Naive thymus-derived CD4-positive, alpha-beta T cell (primary cell): Measurements from ENCODE around the gene SYNGR4. TPM values are rescaled to one million over a fixed set of nuclear protein-coding genes. Genes with fewer than 3 reads are reported as not detected.

ENCODE experiments used
- ATAC-seq: fragments of 150-1000 bp; cut with Tn5 transposase; 2 replicates; pipeline ENCODE4 v1.10.0; 2021; ENCODE audit warnings: mild to moderate bottlenecking, moderate library complexity
- CTCF ChIA-PET: fragments of 350-600 bp; sonication (Branson Sonifier 250); formaldehyde crosslinking; loops from one replicate; lab custom pipeline; 2021; ENCODE audit warnings: antibody characterized with exemption; lab: Charles Lee
- POLR2A ChIA-PET: fragments of 350-600 bp; sonication (Branson Sonifier 250); formaldehyde crosslinking; loops from one replicate; lab custom pipeline; 2021; ENCODE audit warnings: antibody characterized with exemption, inconsistent platforms; lab: Charles Lee
- DNase-seq, 9 donors: peaks; one replicate each; pipeline versions ENCODE4 v3.0.0 to v3.0.0-alpha.2; 2020 to 2022; ENCODE audit warnings: mixed read lengths in 1 of 9
- H3K27ac ChIP-seq: one replicate; pipeline ENCODE4 v1.7.0; 2013; ENCODE audit warnings: mild to moderate bottlenecking, low read depth, low read length, moderate library complexity
- H3K27me3 ChIP-seq, 2 donors: one replicate each; pipeline ENCODE4 v1.7.0; 2013; ENCODE audit warnings: low read length in 2 of 2, mild to moderate bottlenecking in 2 of 2, moderate library complexity in 2 of 2; ENCODE audit not compliant: control insufficient read depth in 2 of 2, insufficient read depth in 2 of 2
- H3K36me3 ChIP-seq, 3 experiments: 1 replicate in 2 of 3; 2 replicates in 1 of 3; pipeline ENCODE4 v1.7.0; 2013; ENCODE audit warnings: low read length in 3 of 3, mild to moderate bottlenecking in 3 of 3, moderate library complexity in 1 of 3; ENCODE audit not compliant: insufficient read depth in 3 of 3, control insufficient read depth in 2 of 3
- H3K4me1 ChIP-seq, 2 donors: one replicate each; pipeline ENCODE4 v1.7.0; 2013; ENCODE audit warnings: low read length in 2 of 2, mild to moderate bottlenecking in 2 of 2, moderate library complexity in 1 of 2; ENCODE audit not compliant: control insufficient read depth in 2 of 2, insufficient read depth in 2 of 2
- H3K4me3 ChIP-seq: 2 replicates; pipeline ENCODE4 v1.7.0; 2013; ENCODE audit warnings: mild to moderate bottlenecking, low read length
- H3K9me3 ChIP-seq, 3 experiments: 1 replicate in 2 of 3; 2 replicates in 1 of 3; pipeline ENCODE4 v1.7.0; 2013; ENCODE audit warnings: low read length in 3 of 3; ENCODE audit not compliant: control insufficient read depth in 2 of 3
- H3K27ac Mint-ChIP-seq, 9 donors: one replicate each; pipeline ENCODE4 v1.8.0; 2020 to 2022; ENCODE audit warnings: mixed read lengths in 9 of 9, mild to moderate bottlenecking in 8 of 9, moderate library complexity in 5 of 9, inconsistent platforms in 2 of 9
- H3K27me3 Mint-ChIP-seq, 5 donors: one replicate each; pipeline ENCODE4 v1.8.0; 2021 to 2022; ENCODE audit warnings: mixed read lengths in 5 of 5, mild to moderate bottlenecking in 1 of 5
- H3K36me3 Mint-ChIP-seq, 5 donors: one replicate each; pipeline ENCODE4 v1.8.0; 2020 to 2022; ENCODE audit warnings: mixed read lengths in 5 of 5, mild to moderate bottlenecking in 3 of 5, inconsistent platforms in 1 of 5
- H3K4me1 Mint-ChIP-seq, 7 donors: one replicate each; pipeline ENCODE4 v1.8.0; 2020 to 2022; ENCODE audit warnings: mixed read lengths in 7 of 7, mild to moderate bottlenecking in 3 of 7, inconsistent platforms in 1 of 7
- H3K4me3 Mint-ChIP-seq, 10 donors: one replicate each; pipeline ENCODE4 v1.8.0; 2020 to 2022; ENCODE audit warnings: mild to moderate bottlenecking in 10 of 10, mixed read lengths in 10 of 10, moderate library complexity in 6 of 10, inconsistent platforms in 2 of 10
- H3K9me3 Mint-ChIP-seq, 11 donors: one replicate each; pipeline ENCODE4 v1.8.0; 2020 to 2022; ENCODE audit warnings: mixed read lengths in 11 of 11, mild to moderate bottlenecking in 4 of 11, inconsistent platforms in 1 of 11, moderate library complexity in 1 of 11
- intact Hi-C, 2 donors: fragments of 100-400 bp; cut with micrococcal nuclease; formaldehyde crosslinking; loops; one replicate each; pipeline ENCODE4 v1.15.1; 2023
- polyA plus RNA-seq, 2 donors: library from polyadenylated mRNA; unstranded; fragments of 300-500 nt; fragmentation: Illumina TruSeq; gene quantifications; one replicate each; pipeline ENCODE4 v1.2.3, GENCODE V29; 2021
- total RNA-seq, 6 experiments: library from RNA in 5 of 6; stranded (reverse) in 5 of 6; gene quantifications; 1 replicate in 5 of 6; 2 replicates in 1 of 6; pipeline ENCODE4 v1.2.3 and lab custom pipeline; 2021 to 2026

The SYNGR4 gene
- total and polyA plus RNA-seq, 7 experiments from 2014 or later = not detected

DNA sequence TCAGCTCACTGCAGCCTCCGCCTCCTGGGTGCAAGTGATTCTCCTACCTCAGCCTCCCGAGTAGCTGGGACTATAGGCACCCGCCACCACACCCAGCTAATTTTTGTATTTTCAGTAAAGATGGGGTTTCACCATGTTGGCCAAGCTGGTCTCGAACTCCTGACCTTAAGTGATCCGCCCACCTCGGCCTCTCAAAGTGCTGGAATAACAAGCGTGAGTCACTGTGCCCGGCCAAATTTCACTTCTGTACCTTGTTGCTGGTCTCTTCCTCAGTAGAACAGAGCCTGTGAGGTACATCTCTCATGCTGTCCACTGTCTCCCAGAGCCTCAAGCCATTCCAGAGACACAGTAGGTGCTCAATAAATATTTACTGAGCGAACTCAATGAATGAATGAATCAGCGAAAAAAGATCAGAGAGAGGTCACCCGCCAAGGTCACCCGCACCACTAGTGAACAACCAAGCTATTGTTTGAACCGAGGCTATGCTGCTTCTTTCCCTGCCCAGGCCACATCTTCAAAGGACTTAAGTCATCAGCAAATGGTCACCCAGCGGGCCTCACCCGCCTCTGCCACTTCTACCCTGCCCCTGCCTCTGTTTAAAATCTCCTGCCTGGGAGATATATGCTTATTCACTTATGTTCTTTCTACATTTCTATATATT, 9.7 kb upstream of the SYNGR4 start:
- ChIA-PET CTCF (no interaction called here), POLR2A (no interaction called here)
- no peaks in the 10 kb centered on the region for H3K27me3 Mint-ChIP-seq
- no peak overlapping the region for H3K27ac Mint-ChIP-seq
- Histone ChIP-seq H3K9me3 (no peaks in the 10 kb centered on the region), H3K27ac (no peak overlapping the region), H3K4me3 (no peak overlapping the region), H3K27me3 (no peaks in the 10 kb centered on the region), H3K36me3 (peaks cover 0 to 8% (median 0%) of the 10 kb centered on the region in 3 experiments), H3K4me1 (no peaks in the 10 kb centered on the region)
- intact Hi-C loops = no loop called here
- peaks cover 0 to 5% (median 1%) of the 10 kb centered on the region in 5 donors for H3K36me3 Mint-ChIP-seq
- ATAC-seq (no peak), DNase-seq (no peak)
- H3K4me3 Mint-ChIP-seq = no peak overlapping the region
- no peaks in the 10 kb centered on the region for H3K9me3 Mint-ChIP-seq
- H3K4me1 Mint-ChIP-seq = peaks cover 0 to 9% (median 3%) of the 10 kb centered on the region in 7 donors

DNA sequence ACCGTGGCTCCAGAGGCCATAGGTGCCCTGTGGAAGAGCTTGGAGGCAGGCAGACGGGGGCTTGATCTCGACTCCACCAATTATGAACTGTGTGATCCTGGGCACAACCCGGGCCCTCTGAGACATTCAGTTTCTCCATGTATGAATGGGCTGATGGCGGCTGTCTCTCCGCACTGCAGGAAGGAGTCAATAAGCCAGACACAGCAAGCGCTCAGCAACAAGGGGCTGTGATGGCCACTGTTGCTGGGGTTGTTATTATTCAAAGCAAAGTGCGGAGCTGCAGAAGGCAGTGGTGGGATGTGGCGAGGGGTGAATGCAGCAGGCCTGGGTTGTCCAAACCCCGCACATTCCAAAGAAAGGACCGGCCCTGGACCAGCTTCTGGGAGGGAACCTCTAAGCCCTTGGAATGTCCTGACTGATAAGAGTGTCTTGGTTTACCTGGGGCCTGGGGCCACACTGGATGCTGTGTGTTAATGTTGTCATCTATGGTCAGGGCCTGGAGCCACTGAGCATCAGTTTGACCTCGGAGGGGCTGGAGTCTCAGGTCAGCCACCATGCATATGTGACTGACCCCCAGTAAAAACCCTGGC, 8.7 kb upstream of the SYNGR4 start:
- intact Hi-C loops = no loop called here
- H3K36me3 Mint-ChIP-seq = peaks cover 0 to 8% (median 1%) of the 10 kb centered on the region in 5 donors
- H3K27me3 Mint-ChIP-seq = no peaks in the 10 kb centered on the region
- no peak for DNase-seq
- CTCF ChIA-PET = no interaction called here
- H3K9me3 Mint-ChIP-seq = no peaks in the 10 kb centered on the region
- H3K4me3 Mint-ChIP-seq = no peak overlapping the region
- H3K27me3 ChIP-seq = no peaks in the 10 kb centered on the region
- peaks cover 0 to 13% (median 0%) of the 10 kb centered on the region in 3 experiments for H3K36me3 ChIP-seq
- H3K4me3 ChIP-seq = no peak overlapping the region
- no peak overlapping the region for H3K27ac Mint-ChIP-seq
- H3K4me1 Mint-ChIP-seq = peaks cover 0 to 9% (median 3%) of the 10 kb centered on the region in 7 donors
- POLR2A ChIA-PET = no interaction called here
- ATAC-seq = no peak
- H3K27ac ChIP-seq = no peak overlapping the region
- no peaks in the 10 kb centered on the region for H3K9me3 ChIP-seq
- no peaks in the 10 kb centered on the region for H3K4me1 ChIP-seq

DNA sequence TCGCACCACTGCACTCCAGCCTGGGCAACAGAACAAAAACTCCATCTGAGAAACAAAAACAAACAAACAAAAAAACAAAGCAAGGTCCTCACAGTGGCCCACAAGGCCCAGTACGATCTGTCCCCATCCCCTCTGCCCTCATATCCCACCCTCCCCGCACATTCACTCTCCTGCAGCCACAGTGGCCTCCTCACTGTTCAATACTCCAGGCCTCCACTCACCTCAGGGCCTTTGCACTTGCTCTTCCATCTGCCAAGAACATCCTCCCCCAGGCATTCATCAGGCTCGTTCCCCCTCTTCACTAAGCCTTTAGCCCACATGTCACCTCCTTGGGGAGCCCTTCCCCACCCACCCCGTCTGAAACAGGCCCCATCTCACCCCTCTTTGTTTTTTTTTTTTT, 5.0 kb upstream of the SYNGR4 start:
- CTCF ChIA-PET = interaction anchor here (0.6 to 0.8 kb wide), 2 partner anchors 40 to 67 kb away, joined by 3 read pairs; no protein-coding TSS in a partner anchor

GRCh38 chr19:48361912-48362311, 2.3 kb upstream of the SYNGR4 start:
- Mint-ChIP-seq H3K36me3 (peaks cover 0 to 8% (median 1%) of the 10 kb centered on the region in 5 donors), H3K27ac (peak overlapping the region in 2 of 9 donors; percentile 18 to 20), H3K9me3 (peaks cover 0 to 5% (median 0%) of the 10 kb centered on the region in 11 donors), H3K4me3 (peak overlapping the region in 1 of 10 donors; percentile 25), H3K27me3 (peaks cover 0 to 3% (median 0%) of the 10 kb centered on the region in 5 donors), H3K4me1 (peaks cover 0 to 28% (median 6%) of the 10 kb centered on the region in 7 donors)
- Histone ChIP-seq H3K9me3 (no peaks in the 10 kb centered on the region), H3K4me3 (no peak overlapping the region), H3K27ac (no peak overlapping the region), H3K27me3 (no peaks in the 10 kb centered on the region), H3K36me3 (peaks cover 0 to 13% (median 0%) of the 10 kb centered on the region in 3 experiments), H3K4me1 (peaks cover 9 to 13% of the 10 kb centered on the region in 2 donors)
- intact Hi-C loops = loop anchor here (5.0 kb wide), 3 partner anchors 130 to 880 kb away; partner anchors contain the start of genes KPTN (in 1 of the 2) and LMTK3 (in 1 of the 2)
- ChIA-PET POLR2A (interaction anchor here (1.4 to 3.2 kb wide), 3 partner anchors 29 to 40 kb away, joined by 8 to 47 read pairs (median 16); a partner anchor contains a TSS), CTCF (interaction anchor here (0.7 kb wide), 1 partner anchor 147 kb away, joined by 3 read pairs; no protein-coding TSS in a partner anchor)
- ATAC-seq (no peak), DNase-seq (no peak)

More for the DNA sequence above, 5.0 kb upstream of the SYNGR4 start:
- Histone ChIP-seq H3K36me3 (peaks cover 0 to 13% (median 0%) of the 10 kb centered on the region in 3 experiments), H3K4me1 (peaks cover 6 to 9% of the 10 kb centered on the region in 2 donors), H3K4me3 (no peak overlapping the region), H3K9me3 (no peaks in the 10 kb centered on the region), H3K27ac (no peak overlapping the region), H3K27me3 (no peaks in the 10 kb centered on the region)
- H3K27ac Mint-ChIP-seq = no peak overlapping the region
- POLR2A ChIA-PET = interaction anchor here (1.0 kb wide), 1 partner anchor 33 kb away, joined by 3 read pairs; no protein-coding TSS in a partner anchor
- H3K4me3 Mint-ChIP-seq = no peak overlapping the region
- DNase-seq (no peak), ATAC-seq (no peak)
- peaks cover 0 to 19% (median 6%) of the 10 kb centered on the region in 7 donors for H3K4me1 Mint-ChIP-seq
- peaks cover 0 to 5% (median 0%) of the 10 kb centered on the region in 11 donors for H3K9me3 Mint-ChIP-seq
- peaks cover 0 to 8% (median 1%) of the 10 kb centered on the region in 5 donors for H3K36me3 Mint-ChIP-seq
- H3K27me3 Mint-ChIP-seq = peaks cover 0 to 3% (median 0%) of the 10 kb centered on the region in 5 donors
- intact Hi-C loops = no loop called here

- Histone ChIP-seq H3K4me1 (peaks cover 9 to 13% of the 10 kb centered on the region in 2 donors), H3K36me3 (peaks cover 0 to 13% (median 0%) of the 10 kb centered on the region in 3 experiments), H3K27ac (peak overlapping the region; percentile 86), H3K4me3 (peak overlapping the region; percentile 87), H3K27me3 (no peaks in the 10 kb centered on the region), H3K9me3 (no peaks in the 10 kb centered on the region)
- Mint-ChIP-seq H3K27me3 (peaks cover 0 to 3% (median 0%) of the 10 kb centered on the region in 5 donors), H3K36me3 (peaks cover 0 to 8% (median 1%) of the 10 kb centered on the region in 5 donors), H3K4me3 (peak overlapping the region; percentile 80 to 97 (median 92)), H3K4me1 (peaks cover 0 to 28% (median 6%) of the 10 kb centered on the region in 7 donors), H3K27ac (peak overlapping the region; percentile 89 to 98 (median 95)), H3K9me3 (peaks cover 0 to 5% (median 0%) of the 10 kb centered on the region in 11 donors)
- intact Hi-C loops = loop anchor here (1.0 to 5.0 kb wide), 6 partner anchors 42 to 881 kb away; partner anchors contain the start of genes CARD8 (in 1 of the 2), KPTN (in 1 of the 2), LMTK3 (in 1 of the 2) and RPL18 (in 1 of the 2)
- ChIA-PET POLR2A (interaction anchor here (0.7 to 3.2 kb wide), 12 partner anchors 12 to 130 kb away, joined by 3 to 47 read pairs (median 4); partner anchors contain the start of genes EMP3, GRWD1 and KDELR1), CTCF (interaction anchor here (1.0 to 2.3 kb wide), 2 partner anchors 29 to 42 kb away, joined by 3 to 8 read pairs; no protein-coding TSS in a partner anchor)
- DNase-seq (peak; percentile 73 to 94 (median 85)), ATAC-seq (peak; percentile 70)
These were observed 1.3 kb upstream of the SYNGR4 start for GRCh38 chr19:48362716-48363499.
